Vagina (tissue), 2 donors: ENCODE data around the gene PNPT1.

Experiments
- POLR2A ChIP-seq, 2 donors: fragments of 450-650 bp; IDR thresholded peaks; one replicate each; pipeline ENCODE4 v1.6.1; 2017; ENCODE audit warnings: antibody characterized with exemption in 2 of 2, mild to moderate bottlenecking in 2 of 2, moderate library complexity in 2 of 2
- TF ChIP-seq, protein P1 (sequence below), 3 experiments: fragments of 450-650 bp in 2 of 3; fragments of 200-600 bp in 1 of 3; sonication (generic) in 1 of 3; IDR thresholded peaks; one replicate each; pipeline ENCODE4 v1.5.1; 2017 to 2019; ENCODE audit warnings: antibody characterized with exemption in 3 of 3, mild to moderate bottlenecking in 2 of 3, moderate library complexity in 2 of 3

DNA sequence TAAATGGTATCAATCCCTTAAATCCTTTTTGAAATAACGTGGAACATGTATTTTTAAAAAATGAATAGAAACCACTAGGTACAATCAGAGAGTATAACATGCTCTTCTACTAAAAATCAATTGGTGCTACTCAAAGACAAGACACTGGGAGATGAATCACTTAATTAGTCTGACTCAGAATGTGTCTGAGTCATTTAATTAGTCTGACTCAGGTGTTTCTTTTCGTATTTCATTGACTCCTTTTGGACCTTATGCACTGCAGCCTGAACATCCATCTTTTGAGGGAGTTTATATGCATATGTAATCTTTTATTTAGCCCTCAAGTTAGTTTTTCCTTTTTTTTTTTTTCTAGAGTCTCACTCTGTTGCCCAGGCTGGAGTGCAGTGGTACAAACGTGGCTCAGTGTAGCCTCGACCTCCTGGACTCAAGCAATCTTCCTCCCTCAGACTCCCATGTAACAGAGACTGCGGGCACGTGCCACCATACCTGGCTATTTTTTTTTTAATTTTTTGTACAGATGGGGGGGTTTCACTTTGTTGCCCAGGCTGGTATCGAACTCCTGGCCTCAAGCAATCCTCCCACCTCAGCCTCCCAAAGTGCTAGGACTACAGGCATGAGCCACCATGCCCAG is 102.7 kb downstream of the PNPT1 start:
- TF ChIP-seq, protein P1, sequence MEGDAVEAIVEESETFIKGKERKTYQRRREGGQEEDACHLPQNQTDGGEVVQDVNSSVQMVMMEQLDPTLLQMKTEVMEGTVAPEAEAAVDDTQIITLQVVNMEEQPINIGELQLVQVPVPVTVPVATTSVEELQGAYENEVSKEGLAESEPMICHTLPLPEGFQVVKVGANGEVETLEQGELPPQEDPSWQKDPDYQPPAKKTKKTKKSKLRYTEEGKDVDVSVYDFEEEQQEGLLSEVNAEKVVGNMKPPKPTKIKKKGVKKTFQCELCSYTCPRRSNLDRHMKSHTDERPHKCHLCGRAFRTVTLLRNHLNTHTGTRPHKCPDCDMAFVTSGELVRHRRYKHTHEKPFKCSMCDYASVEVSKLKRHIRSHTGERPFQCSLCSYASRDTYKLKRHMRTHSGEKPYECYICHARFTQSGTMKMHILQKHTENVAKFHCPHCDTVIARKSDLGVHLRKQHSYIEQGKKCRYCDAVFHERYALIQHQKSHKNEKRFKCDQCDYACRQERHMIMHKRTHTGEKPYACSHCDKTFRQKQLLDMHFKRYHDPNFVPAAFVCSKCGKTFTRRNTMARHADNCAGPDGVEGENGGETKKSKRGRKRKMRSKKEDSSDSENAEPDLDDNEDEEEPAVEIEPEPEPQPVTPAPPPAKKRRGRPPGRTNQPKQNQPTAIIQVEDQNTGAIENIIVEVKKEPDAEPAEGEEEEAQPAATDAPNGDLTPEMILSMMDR (IDR thresholded peaks at IDR 0.05) = no peak
- no peak for TF ChIP-seq POLR2A (IDR thresholded peaks at IDR 0.05)
